ENCODE data around the gene CLCF1.
A peak's percentile ranks its signal among the peaks of the same experiment; 100 is the strongest.

DNA sequence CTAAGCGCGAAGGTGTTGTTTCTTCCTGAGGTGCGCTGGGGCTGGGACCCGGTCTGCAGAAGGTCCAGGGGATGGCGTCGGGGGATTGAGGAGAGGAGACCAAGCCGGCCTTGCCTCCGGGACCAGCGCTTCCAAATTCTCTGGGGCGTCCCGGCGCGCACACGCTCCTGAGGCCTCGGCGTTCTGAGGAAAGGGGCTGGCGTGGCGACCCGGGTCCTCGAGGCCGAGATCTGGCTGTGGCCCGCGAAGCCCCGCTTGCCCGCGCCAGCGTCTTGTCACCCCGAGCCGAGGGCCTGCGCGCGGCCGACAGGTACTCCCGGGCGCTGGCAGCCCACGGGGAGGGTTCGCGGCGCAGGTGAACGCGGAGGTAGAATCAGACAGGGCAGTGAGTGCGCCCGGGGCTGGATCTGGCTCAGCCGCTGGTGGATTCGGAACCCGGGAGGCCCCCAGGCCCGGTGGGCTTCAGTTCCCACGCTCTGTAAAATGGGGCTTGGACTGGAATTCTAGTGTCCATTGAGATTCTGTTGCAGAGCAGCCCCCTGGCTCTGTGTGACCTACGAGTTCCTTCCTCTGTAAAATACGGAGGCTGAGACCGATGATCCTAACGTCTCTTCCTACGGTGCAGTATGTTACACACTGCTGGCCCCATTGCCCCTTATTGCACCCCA is 55.4 kb downstream of the CLCF1 start:
- TF ChIP-seq TAF1 (IDR thresholded peaks at IDR 0.05; ENCODE audit: low read depth): no peak
- TF ChIP-seq RAD21 (conservative IDR thresholded peaks at IDR 0.05): no peak
- peak; percentile 71 for TF ChIP-seq POLR2AphosphoS5 (IDR thresholded peaks at IDR 0.05)

All from neural cell (in vitro differentiated cells).